Measurements from ENCODE around the gene TRAPPC1.
A peak's percentile ranks its signal among the peaks of the same experiment; 100 is the strongest.

Gene TRAPPC1

DNA sequence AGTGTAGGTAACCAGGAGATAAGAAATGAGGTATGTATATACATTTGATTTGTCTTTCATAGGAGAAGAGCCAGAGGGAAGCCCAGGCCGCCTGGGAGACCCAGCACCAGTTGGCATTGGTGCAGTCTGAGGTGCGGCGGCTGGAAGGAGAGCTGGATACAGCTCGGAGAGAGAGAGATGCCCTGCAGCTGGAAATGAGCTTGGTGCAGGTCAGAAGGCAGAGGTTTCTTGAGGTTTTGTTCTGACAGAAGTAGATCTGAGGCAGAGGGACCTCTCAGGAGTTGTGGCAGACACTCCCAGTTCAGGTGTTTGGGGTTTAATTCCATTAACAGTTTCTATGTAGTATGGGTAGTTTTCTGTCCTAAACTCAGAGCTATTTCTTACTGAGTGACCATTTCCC is 8.3 kb upstream of the TRAPPC1 start:
- DNase-seq, result no peak

DNA sequence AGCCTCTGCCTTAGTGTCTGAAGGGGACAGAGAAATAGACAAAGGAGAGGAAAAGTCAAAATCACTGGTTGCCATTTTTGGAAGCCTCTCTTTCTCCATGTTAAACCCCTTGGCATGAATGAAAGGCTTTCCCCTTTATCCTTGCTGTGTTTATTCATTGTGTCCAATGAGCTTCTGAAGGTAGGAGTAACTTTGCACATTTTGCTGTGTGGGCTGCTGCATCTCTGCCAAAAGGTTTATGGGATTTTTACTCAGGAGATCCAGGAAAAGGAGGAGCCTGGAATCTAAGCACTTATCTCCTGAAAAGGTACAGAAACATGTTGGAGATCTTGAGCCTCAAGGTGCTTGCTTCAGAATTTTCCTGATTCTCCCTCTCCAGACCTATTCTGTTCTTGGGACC is 4.1 kb upstream of the TRAPPC1 start:
- no peak for DNase-seq

DNA sequence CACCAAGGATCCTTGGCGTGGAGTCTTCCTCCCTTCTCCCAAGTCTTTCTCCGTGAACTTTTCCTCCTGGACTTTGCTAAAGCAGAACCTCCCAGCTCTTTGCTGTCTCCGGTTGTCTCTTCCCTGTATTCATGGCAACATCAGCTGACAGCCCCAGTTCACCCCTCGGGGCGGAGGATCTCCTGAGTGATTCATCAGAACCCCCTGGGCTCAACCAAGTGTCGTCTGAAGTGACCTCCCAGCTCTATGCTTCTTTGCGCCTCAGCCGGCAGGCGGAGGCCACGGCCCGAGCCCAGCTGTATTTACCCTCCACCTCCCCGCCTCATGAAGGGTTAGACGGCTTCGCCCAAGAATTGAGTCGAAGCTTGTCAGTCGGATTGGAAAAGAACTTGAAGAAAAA is 1.2 kb upstream of the TRAPPC1 start:
- DNase-seq, result peak; percentile 56

DNA sequence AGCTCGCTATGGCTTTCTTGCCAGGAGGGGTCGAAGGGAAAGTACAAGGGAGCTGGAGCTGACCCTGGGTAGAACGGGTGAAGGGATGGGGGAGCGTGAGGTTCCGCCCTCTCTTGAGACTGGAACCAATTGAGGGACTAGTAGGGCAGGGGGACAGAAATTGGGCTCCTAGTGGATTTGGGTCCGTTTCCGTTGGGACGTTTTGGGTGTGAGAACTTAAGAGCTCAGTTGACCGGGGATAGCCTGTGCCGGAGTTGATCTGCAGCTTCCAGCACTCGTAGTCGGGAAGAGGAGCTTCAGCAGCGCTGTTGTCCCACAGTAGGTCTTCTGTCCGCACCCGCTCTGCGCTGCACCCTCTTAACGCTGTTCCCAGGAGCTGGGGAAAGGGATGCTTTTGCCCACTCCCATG is 741 bp upstream of the TRAPPC1 start:
- peak; percentile 54 for DNase-seq

DNA sequence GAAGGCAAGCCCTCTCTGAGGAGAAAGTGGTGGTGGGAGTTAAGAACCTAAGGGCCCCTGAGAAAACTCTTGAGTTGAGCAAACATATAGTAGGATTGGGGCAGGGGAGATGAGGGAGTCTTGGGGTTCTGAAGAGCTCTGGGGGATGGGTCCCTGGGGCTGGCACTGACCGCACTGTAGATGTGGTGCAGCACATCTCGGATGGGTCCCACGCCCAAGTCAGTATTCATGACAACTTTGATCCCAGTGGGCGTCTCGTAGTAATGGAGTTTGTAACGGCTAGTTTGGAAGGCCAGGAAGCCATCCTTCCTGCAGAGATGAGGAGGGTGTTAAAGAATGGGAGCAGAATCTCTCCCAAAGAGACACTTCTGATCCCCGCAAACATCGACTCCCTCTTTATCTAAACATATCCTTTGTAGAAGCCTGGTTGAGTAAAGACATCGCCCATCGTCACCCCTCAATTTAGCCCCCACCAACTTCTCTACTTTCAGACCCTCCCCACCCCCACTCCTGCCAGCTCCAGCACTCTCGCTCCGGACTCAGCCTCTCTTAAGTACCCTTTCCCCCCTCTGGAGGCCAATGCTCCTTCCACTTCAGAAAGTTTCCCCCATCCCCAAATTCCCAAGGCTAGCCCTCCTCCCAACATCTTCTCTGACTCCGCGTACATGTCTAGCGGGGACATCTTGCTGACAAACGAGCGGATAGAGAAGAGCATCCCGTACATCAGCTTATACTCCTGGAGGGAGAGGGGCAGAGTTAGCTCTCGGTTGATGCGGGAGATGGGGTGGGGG is 710 bp downstream of the TRAPPC1 start:
- no peak for DNase-seq

DNA sequence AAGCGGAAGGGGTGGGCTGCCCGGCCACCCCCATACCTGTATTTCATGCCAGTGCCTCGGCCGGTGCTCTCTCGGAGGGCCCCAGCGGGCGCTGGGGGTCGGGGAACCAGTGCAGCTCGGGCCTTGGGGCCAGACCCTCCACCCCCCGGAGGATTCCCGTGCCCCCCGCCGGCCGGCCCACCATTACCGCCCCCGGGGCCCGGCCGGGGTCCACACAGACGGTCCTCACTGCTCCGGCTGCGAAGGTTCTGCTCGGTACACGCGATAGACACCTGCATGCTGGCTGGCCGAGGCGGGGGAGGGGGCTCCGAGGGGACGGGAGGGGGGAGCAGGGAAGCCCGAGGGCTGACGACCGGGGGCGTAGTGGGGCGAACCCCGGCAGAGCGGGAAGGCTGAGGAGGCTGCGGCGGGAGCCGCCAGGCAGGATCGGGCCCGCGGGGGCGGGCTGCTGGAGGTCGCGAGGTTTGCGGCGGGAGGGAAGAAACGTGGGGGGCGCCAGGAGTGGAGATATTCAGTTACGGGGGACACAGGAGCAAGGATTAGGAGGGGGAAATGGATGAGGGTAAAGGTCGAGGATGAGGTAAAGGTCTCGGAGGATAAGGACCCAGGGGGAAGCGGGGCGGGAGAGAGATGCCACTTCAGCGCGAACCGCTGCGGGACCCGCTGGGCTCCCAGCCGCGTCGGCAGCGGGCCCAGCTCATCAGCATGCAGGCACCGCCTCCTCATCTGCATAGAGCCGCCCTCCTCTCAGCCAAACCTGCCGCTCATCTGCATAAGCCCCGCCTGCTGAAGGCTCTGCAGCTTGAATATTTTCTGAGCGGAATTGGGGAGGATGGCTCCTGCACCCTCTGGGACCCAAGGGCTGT is 2.4 kb downstream of the TRAPPC1 start, which contains the start of gene KCNAB3:
TSS of gene KCNAB3 (minus strand) at position 699 of the 866 bp plus-strand sequence. CDS start at position 278, 421 bp downstream.
- peak; percentile 58 for DNase-seq

DNA sequence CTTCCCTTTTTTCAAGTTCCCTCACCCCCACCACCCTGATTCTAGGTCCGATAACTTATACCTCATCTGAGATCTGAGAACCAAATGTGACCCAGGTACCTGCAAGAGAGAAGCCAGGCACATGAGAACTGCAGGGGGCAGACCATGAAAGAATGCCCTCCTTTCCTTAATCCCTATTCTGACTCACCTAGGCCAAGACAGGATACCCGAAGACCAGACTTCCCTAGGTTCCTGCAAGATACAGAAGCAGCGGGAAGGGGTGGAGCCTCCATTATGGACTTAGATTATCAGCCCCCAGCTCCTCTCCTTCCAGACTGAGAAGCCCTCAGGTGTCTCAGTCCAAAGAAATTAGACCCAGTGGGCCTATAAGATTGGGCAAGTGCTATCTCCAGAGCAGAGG is 4.2 kb downstream of the TRAPPC1 start:
- no peak for DNase-seq

DNA sequence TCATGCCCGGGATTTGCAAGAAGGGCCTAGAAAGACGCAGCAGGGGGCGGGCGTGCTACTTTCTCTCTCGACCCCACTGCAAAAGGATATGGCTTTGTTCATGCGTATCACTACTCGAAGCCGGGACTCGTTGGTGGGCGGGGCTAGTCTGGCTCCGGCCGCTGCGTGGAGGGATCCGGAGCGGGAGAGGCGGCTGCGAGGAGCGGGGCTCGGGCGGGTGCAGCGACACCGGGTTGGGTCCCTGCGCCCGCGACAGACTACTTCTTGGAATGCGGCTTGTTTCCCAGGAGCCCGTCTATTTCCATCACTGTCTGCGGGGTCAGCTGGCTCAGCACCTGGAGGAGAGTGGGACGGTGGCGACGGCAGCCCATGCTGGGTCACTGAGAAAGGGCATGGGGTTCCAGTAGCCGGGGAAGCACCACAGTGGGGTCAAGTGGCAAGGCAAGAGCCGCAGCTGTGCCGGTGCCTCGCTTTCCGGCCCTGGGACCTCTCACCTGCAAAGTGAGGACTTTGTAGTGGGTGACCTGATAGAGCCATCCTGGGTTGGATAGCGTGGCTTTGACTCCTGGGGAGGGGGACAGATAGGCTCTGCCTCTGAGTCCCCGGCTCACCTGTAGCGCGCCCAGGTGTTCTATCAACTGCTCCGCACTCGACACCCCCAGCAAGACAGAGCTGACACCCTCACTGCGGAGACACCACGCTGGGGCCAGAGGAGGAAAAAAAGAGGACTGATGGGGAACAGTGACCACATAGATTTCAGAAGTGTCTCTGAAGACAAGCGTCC is 8.7 kb downstream of the TRAPPC1 start:
- DNase-seq, result peak; percentile 86

DNA sequence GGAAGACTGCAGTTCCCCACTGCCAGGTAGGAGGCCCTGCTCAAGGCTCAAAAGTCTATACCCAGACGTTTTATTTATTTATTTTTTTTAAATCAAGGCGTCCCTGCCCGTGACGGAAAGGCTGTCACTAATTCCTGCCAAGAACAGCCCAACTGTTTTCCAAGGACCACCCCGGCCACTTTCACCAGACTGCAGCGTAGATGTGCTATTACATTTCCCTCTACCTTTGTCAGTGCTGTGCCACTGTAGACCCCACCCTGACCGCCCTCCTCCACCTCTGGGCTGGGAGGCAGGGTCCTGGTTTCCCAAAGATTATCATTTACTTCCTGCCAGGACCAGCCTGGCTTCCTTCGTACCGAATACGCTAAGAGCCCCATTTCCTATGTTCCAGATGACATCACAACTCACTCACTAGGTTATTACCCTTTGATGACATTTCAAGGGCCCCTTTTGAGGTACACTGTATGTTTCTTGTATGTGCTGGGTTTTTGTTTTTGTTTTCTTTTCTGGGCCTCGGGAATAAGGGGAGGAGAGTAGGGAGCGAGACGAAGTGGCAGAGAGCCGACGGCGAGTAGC is 9.4 kb downstream of the TRAPPC1 start:
- no peak for DNase-seq

DNA sequence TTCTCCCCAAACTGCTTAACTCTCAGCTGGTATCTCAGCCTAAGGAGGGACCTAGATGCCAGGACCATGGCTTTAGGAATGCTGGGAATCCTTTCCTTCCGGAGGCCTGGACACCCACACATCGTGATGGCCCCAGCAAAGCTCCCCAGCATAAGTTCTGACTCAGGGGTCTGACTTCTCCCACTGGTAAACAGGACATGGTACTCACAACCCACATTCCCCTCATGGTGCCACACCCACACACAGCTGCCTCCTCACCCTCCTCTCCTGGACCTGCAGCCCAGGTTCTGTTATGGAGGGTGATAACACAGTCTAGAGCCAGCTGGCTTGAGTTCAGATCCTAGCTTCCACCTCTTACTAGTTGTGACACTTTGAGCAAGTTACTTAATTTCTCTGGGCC is 14.9 kb downstream of the TRAPPC1 start:
- DNase-seq, result no peak

DNA sequence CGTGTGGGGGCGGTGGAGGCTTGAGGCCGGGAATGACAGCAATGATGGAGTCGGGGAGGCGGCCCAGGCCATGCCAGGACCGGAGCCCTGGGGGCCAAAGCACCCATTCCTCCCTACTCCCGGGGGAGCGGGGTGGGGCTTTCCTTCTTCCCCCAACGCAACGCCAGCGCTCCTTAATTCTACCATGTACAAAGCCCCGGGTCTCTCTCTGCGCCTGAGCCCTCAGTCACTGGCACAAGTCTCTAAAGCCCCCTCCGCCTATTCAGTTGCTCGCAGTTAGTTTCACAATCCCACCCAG is 15.4 kb downstream of the TRAPPC1 start:
- no peak for DNase-seq

DNA sequence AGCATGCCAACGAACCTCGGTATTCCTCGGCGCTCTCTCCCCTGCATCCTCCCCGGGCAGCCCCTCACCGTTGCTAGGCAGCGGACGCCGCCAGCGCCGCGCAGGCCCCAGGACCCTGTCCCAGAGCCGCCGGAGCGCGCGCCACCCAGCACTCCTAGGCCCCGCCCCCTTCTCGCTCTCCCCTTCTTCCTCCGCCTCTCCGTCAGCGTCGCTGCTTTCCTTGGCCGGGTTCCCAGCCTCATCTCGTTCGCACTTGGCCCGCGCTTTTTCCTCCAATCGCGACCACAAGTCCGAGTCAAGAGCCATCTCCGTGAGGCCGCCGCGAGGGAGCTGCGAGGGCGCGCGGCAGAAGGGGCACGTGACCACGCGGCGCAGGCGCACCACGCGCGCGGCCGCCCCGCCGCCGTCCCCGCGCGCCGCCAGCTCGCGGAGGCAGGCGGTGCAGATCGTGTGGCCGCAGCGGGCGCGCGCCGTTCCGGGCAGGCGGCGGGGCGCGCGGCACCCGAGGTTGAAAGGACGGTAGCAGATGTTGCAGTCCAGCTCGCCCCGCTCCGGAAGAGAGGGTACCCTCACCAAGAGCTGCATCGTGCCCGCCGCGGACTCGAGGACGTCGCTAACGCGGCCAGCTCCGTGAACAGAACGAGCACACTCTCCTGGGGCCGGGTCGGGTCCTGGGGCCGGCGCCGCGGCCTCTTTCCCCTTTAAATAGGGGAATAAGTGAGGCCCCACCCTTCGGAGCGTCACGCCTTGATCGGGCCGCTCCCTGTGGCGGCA is 15.9 kb downstream of the TRAPPC1 start, which contains the start of gene RNF227:
TSS of gene RNF227 (minus strand) at position 679 of the 774 bp plus-strand sequence. CDS start at position 585, 94 bp downstream.
- DNase-seq, result peak; percentile 92

DNA sequence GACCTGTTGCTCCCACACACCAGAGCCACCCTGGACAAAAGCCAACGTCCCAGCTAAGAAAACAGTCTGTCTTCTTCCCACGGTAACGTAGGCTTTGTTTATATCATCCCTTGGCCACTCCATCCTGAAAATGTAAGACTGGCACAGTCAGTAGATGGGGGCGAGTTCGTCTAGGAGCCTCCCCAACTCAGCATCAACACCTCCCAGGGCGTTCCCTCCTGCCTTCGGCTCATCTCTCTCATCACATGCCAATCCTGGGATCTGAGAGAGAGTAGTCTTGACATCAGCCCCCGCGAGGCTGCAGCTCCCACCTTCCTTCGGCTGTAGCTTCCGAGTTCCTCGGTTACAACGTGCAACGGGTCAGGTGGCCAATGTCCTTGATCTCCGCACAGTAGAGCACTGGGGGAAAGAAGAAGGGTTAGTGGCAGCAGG is 16.6 kb downstream of the TRAPPC1 start:
- no peak for DNase-seq

DNA sequence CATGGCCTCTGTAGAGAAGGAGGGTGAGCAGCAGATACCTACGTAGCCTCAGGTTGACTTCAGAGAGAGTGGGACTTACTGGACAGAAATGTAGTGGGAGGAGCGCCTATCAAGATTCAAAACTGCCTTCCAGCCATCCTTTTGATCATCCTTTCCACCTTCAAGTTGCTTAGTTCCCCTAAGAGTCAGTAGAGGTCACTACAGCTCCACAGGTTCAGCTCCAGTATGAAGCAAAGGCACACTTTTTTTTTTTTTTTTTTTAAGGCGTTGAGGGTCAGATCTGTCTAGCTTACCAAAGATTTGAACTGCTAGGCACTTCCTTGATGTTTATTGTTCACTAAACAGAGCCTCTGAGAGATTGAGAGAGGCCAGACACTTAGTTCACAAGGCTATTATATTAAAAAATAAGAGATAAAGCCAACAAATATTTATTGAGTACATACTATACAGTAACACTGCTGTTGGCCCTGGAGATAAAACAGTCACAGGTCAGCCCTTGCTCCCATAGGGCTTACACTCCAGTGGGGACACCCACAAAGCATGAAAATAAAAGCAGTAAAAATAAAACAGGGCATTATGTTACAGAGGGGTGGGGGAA is 18.7 kb downstream of the TRAPPC1 start:
- no peak for DNase-seq

DNA sequence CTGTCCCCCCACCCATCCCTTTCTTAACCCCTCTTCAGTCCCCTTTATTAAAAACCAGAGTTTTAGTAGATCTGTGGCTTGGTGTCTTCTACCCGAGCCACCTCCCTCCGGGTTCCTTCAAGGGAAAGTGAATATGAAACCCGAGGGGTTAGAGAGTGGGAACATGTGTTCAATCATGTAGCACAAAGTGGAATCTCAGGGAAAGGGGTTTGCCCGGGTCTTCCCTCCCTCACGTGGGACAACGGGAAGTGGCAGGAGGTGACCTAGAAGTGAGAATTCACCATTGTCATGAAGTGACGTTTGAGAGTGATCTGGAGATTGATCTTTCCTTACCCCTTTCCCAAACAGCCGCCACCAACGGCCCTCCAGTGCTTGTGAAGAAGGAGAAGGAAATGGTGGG is 20.6 kb downstream of the TRAPPC1 start:
- no peak for DNase-seq

DNA sequence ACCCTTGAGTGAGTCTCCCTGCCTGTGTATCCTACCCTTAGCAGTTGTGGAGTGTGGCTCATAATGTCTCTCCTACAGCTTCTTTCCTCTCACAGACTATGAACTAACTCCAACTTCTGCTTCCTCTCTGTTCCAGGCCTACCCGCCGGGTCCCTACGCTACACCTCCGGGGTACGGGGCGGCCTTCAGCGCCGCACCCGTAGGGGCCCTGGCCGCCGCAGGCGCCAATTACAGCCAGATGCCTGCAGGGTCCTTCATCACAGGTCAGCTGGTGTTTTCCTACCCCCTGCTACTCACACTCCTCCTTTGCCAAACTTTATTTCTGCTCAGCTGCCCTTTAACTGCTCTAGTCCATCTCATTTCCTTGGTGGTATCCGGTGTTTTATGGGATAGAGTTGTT is 21.0 kb downstream of the TRAPPC1 start:
- DNase-seq, result no peak

DNA sequence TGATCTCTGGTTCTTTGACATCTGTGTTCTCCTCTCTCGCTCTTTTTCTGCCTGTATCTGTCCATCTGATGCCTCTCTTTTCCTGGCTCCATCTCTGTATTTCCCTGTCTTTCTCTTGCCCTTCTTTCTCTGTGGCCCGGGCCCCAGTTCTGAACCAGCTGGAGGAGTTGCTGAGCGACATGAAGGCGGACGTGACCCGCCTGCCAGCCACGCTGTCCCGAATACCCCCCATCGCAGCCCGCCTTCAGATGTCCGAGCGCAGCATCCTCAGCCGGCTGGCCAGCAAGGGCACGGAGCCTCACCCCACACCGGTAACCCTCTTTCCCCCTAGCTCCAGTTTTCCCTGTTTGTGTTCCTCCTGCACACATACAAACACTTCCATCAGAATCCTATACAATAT is 21.5 kb downstream of the TRAPPC1 start:
- no peak for DNase-seq

DNA sequence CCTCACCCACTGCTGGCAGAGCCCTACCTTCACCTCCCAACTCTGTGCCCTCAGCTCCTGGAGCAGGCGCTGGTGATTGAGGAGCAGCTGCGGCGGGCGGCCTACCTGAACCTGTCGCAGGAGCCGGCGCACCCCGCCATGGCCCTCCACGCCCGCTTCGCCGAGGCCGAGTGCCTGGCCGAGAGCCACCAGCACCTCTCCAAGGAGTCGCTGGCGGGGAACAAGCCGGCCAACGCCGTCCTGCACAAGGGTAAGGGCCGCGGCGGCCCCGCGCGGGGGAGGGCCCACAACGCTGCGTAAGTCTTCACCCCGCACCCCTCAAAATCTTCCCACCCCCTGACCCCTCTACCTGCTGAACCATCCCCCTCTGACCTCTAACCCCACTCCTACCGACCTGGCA is 22.7 kb downstream of the TRAPPC1 start:
- no peak for DNase-seq

DNA sequence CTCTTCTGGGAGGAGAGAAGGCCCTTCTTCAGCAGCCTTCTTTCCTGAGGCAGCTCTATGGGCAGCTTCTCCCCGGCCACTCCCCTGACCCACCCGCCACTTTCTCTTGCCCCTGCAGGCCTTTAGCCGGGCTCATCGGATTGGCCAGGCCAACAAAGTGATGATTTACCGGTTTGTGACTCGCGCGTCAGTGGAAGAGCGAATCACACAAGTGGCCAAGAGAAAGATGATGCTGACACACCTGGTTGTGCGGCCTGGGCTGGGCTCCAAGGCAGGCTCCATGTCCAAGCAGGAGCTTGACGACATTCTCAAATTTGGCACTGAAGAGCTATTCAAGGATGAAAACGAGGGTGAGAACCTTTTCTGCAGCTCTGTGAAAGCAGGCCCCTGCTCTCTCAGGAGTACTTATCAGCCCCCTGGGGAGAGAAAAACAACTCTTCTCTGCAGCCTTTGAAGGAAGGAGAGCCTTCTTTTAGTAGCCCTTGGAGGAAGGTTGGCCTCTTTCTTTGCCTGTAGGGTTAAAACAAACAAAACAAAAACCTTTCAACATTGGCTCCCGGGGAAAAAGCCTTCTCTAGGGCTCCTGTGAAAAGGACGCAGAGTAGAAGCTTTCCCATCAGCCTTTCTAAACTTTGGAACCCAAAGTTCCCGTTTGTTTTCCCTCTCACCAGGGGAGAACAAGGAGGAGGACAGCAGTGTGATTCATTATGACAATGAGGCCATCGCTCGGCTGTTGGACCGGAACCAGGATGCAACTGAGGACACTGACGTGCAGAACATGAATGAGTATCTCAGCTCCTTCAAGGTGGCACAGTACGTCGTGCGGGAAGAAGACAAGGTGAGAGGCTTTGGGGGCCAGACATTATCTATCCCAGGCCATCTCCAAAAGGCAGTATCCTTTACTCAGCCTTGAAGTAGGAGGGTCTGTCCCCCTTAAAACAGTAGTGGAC is 28.3 kb downstream of the TRAPPC1 start:
- no peak for DNase-seq

DNA sequence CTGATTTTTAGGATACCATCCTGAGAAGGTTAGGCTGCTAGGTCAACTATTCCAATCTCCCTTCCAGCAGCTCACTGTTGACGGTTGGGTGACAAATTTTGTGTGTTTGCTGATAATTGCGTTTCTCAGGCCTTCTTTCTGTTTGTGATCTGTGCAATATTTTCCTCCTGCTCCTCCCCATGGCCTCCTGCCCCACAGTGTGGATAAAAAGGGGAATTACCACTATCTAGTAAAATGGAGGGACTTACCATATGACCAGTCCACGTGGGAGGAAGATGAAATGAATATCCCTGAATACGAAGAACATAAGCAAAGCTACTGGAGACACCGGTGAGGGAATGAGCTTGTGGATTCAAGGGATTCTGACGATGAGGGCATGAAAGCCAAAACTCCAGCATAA is 34.0 kb downstream of the TRAPPC1 start:
- no peak for DNase-seq
